ENCODE measurements around the gene HES1.
"Not testable (repeated sequence)": the region's sequence is repeated elsewhere in the genome, so short reads cannot be mapped to it uniquely, and the experiment has no call there.

- TF ChIP-seq POLR2A, CTCF, EP300 (IDR thresholded peaks at IDR 0.05): not testable (repeated sequence)
Measured at GRCh38 chr3:194090178-194090555, 45.8 kb upstream of the HES1 start.

Measured in tibial nerve (tissue), 4 donors.